H1 (cell line): ENCODE data around the gene PSMB3. TPM values are rescaled to one million over a fixed set of nuclear protein-coding genes. Genes with fewer than 3 reads are reported as not detected.
A peak's percentile ranks its signal among the peaks of the same experiment; 100 is the strongest.

Source experiments
- CTCF ChIA-PET: fragments of 300-600 bp; sonication (Branson Sonifier 250); formaldehyde crosslinking; loops from one replicate; lab custom pipeline; 2021; ENCODE audit not compliant: partially characterized antibody; lab: Charles Lee
- POLR2A ChIA-PET: fragments of 300-600 bp; sonication (Branson Sonifier 250); formaldehyde crosslinking; loops from one replicate; lab custom pipeline; 2021; ENCODE audit warnings: inconsistent platforms; ENCODE audit not compliant: partially characterized antibody; lab: Charles Lee
- DNase-seq, 2 experiments: peaks; one replicate each; pipeline versions ENCODE4 v3.0.0 to v3.0.0-alpha.2; 2010 to 2022; ENCODE audit warnings: low spot score in 2 of 2, low read depth in 1 of 2, mixed read lengths in 1 of 2
- FAIRE-seq: peaks from 2 replicates; lab custom pipeline; 2011; peaks lifted over from hg19 to GRCh38; lab: Jason Lieb, UNC
- H2AFZ ChIP-seq: 2 replicates; pipeline ENCODE4 v1.8.1; 2012; ENCODE audit warnings: low read length, inconsistent platforms
- H2AK5ac ChIP-seq: 2 replicates; pipeline ENCODE4 v1.6.1; 2013; ENCODE audit warnings: low read depth, low read length
- H2BK120ac ChIP-seq: replicated peaks from 2 replicates; pipeline ENCODE3; 2013; ENCODE audit warnings: low read depth, low read length, inconsistent platforms
- H2BK12ac ChIP-seq: 2 replicates; pipeline ENCODE4 v1.6.1; 2013; ENCODE audit warnings: low read depth, low read length
- H2BK15ac ChIP-seq: 2 replicates; pipeline ENCODE4 v1.6.1; 2013; ENCODE audit warnings: low read length
- H2BK20ac ChIP-seq: 2 replicates; pipeline ENCODE4 v1.6.1; 2013; ENCODE audit warnings: low read length
- H2BK5ac ChIP-seq: 2 replicates; pipeline ENCODE4 v1.6.1; 2013; ENCODE audit warnings: low read depth, low read length
- H3K14ac ChIP-seq: 2 replicates; pipeline ENCODE4 v1.6.1; 2013; ENCODE audit warnings: inconsistent platforms; ENCODE audit not compliant: insufficient read length
- H3K18ac ChIP-seq: 2 replicates; pipeline ENCODE4 v1.6.1; 2013; ENCODE audit warnings: low read length; ENCODE audit errors: extremely low read depth
- H3K23ac ChIP-seq: 2 replicates; pipeline ENCODE4 v1.6.1; 2013; ENCODE audit warnings: inconsistent platforms; ENCODE audit not compliant: insufficient read length
- H3K23me2 ChIP-seq: 2 replicates; pipeline ENCODE4 v1.6.1; 2013; ENCODE audit warnings: low read depth, low read length
- H3K27ac ChIP-seq: 2 replicates; pipeline ENCODE4 v1.6.1; 2011; ENCODE audit warnings: low read depth, low read length, inconsistent platforms
- H3K27me3 ChIP-seq, 4 experiments: replicated peaks in 1 of 4; 1 replicate in 1 of 4; 2 replicates in 3 of 4; pipeline versions ENCODE4 v1.6.1 to v1.8.1; 2011 to 2013; ENCODE audit warnings: low read length in 3 of 4, mild to moderate bottlenecking in 3 of 4, inconsistent platforms in 2 of 4, mixed read lengths in 2 of 4, moderate library complexity in 1 of 4; ENCODE audit not compliant: control insufficient read depth in 3 of 4, insufficient read depth in 3 of 4; ENCODE audit errors: extremely low read depth in 1 of 4
- H3K36me3 ChIP-seq, 4 experiments: 2 replicates each; pipeline versions ENCODE4 v1.6.1 to v1.8.1; 2011 to 2013; ENCODE audit warnings: mild to moderate bottlenecking in 4 of 4, low read length in 3 of 4, moderate library complexity in 2 of 4, control low read depth in 1 of 4, inconsistent platforms in 1 of 4; ENCODE audit not compliant: insufficient read depth in 4 of 4, control insufficient read depth in 2 of 4
- H3K4ac ChIP-seq: replicated peaks from 2 replicates; pipeline ENCODE3; 2013; ENCODE audit warnings: low read length, low read depth, mixed read lengths, inconsistent platforms; ENCODE audit not compliant: insufficient read length
- H3K4me1 ChIP-seq, 4 experiments: replicated peaks in 1 of 4; 1 replicate in 1 of 4; 2 replicates in 3 of 4; pipeline versions ENCODE4 v1.6.1 to v1.8.1; 2011 to 2013; ENCODE audit warnings: low read length in 3 of 4, inconsistent platforms in 2 of 4, mixed read lengths in 1 of 4; ENCODE audit not compliant: insufficient read depth in 4 of 4, control insufficient read depth in 3 of 4
- H3K4me2 ChIP-seq, 2 experiments: 2 replicates each; pipeline versions ENCODE4 v1.6.1 to v1.8.1; 2011 to 2013; ENCODE audit warnings: low read depth in 2 of 2, low read length in 2 of 2, control low read depth in 1 of 2, inconsistent platforms in 1 of 2, mild to moderate bottlenecking in 1 of 2; ENCODE audit not compliant: insufficient read depth in 1 of 2
- H3K4me3 ChIP-seq, 4 experiments: fragments of 200-600, 300-600 bp in 1 of 4; sonication (generic), shearing (Covaris generic), sonication (Bioruptor Twin) in 1 of 4; 2 replicates each; pipeline versions ENCODE4 v1.5.1 to v1.8.1; 2011 to 2016; ENCODE audit warnings: low read length in 4 of 4, low read depth in 3 of 4, control low read depth in 2 of 4, inconsistent platforms in 2 of 4, mild to moderate bottlenecking in 2 of 4, mixed read lengths in 1 of 4, moderate library complexity in 1 of 4; ENCODE audit not compliant: insufficient read depth in 2 of 4; ENCODE audit errors: extremely low read depth in 1 of 4
- H3K56ac ChIP-seq: replicated peaks from 2 replicates; pipeline ENCODE3; 2013; ENCODE audit warnings: low read depth, mild to moderate bottlenecking, mixed read lengths, low read length, inconsistent platforms; ENCODE audit not compliant: insufficient read length
- H3K79me1 ChIP-seq: 2 replicates; pipeline ENCODE4 v1.6.1; 2013; ENCODE audit warnings: low read depth, low read length, control low read depth
- H3K79me2 ChIP-seq, 2 experiments: 2 replicates each; pipeline versions ENCODE4 v1.6.1 to v1.8.1; 2012 to 2013; ENCODE audit warnings: low read length in 2 of 2, mild to moderate bottlenecking in 2 of 2, inconsistent platforms in 1 of 2; ENCODE audit not compliant: insufficient read depth in 2 of 2, control insufficient read depth in 1 of 2
- H3K9ac ChIP-seq, 4 experiments: replicated peaks in 1 of 4; 1 replicate in 1 of 4; 2 replicates in 3 of 4; pipeline versions ENCODE4 v1.6.1 to v1.8.1; 2011 to 2013; ENCODE audit warnings: low read depth in 3 of 4, low read length in 3 of 4, control low read depth in 2 of 4, mild to moderate bottlenecking in 2 of 4, moderate library complexity in 2 of 4, inconsistent platforms in 1 of 4; ENCODE audit errors: extremely low read depth in 1 of 4
- H3K9me3 ChIP-seq, 2 experiments: 2 replicates each; pipeline versions ENCODE4 v1.6.1 to v1.8.1; 2012 to 2013; ENCODE audit warnings: mild to moderate bottlenecking in 2 of 2, moderate library complexity in 2 of 2, control low read depth in 1 of 2, inconsistent platforms in 1 of 2, low read depth in 1 of 2, low read length in 1 of 2, mixed read lengths in 1 of 2; ENCODE audit not compliant: insufficient read depth in 2 of 2
- H4K20me1 ChIP-seq, 2 experiments: replicated peaks in 1 of 2; 2 replicates each; pipeline versions ENCODE3 to v1.8.1; 2011 to 2013; ENCODE audit warnings: inconsistent platforms in 2 of 2, low read length in 2 of 2, mild to moderate bottlenecking in 1 of 2; ENCODE audit not compliant: insufficient read depth in 2 of 2, control insufficient read depth in 1 of 2
- H4K5ac ChIP-seq: 2 replicates; pipeline ENCODE4 v1.6.1; 2013; ENCODE audit warnings: low read length, low read depth, mixed read lengths, inconsistent platforms; ENCODE audit not compliant: insufficient read length
- H4K8ac ChIP-seq: 2 replicates; pipeline ENCODE4 v1.8.0; 2013; ENCODE audit warnings: mild to moderate bottlenecking, moderate library complexity, low read length, inconsistent platforms; ENCODE audit not compliant: insufficient read depth; ENCODE audit errors: extremely low read depth
- H4K91ac ChIP-seq: replicated peaks from 2 replicates; pipeline ENCODE3; 2013; ENCODE audit warnings: low read length, mixed read lengths, inconsistent platforms; ENCODE audit not compliant: insufficient read length
- ATF2 ChIP-seq: IDR thresholded peaks from 2 replicates; pipeline ENCODE4 v1.6.1; 2012; ENCODE audit warnings: low read length, inconsistent platforms
- CBX5 ChIP-seq: fragments of 300-800, 300-1000 bp; sonication (generic); IDR thresholded peaks from 2 replicates; pipeline ENCODE4 v1.7.1; 2016; ENCODE audit warnings: antibody characterized with exemption, low read length, low read depth
- E2F6 ChIP-seq: IDR thresholded peaks from 2 replicates; pipeline ENCODE4 v1.6.1; 2012; ENCODE audit warnings: inconsistent platforms
- EGR1 ChIP-seq: IDR thresholded peaks from 2 replicates; pipeline ENCODE4 v1.6.1; 2011; ENCODE audit warnings: low read depth, low read length, borderline replicate concordance
- JUND ChIP-seq: IDR thresholded peaks from 2 replicates; pipeline ENCODE4 v1.6.1; 2011; ENCODE audit warnings: mild to moderate bottlenecking, improper control_type of control experiment, low read length
- KDM4A ChIP-seq: IDR thresholded peaks from one replicate; pipeline ENCODE4 v1.7.1; 2012; ENCODE audit warnings: low read depth, mild to moderate bottlenecking, moderate library complexity, low read length, inconsistent platforms; ENCODE audit not compliant: severe bottlenecking
- NRF1 ChIP-seq: IDR thresholded peaks from 2 replicates; pipeline ENCODE4 v1.6.1; 2011; ENCODE audit warnings: mild to moderate bottlenecking, low read depth, low read length, improper control_type of control experiment
- SIRT6 ChIP-seq: IDR thresholded peaks from one replicate; pipeline ENCODE4 v1.7.1; 2012; ENCODE audit warnings: low read length, inconsistent platforms
- USF2 ChIP-seq: IDR thresholded peaks from 2 replicates; pipeline ENCODE4 v1.6.1; 2011; ENCODE audit warnings: low read length, improper control_type of control experiment
- YY1 ChIP-seq: IDR thresholded peaks from 2 replicates; pipeline ENCODE4 v1.6.1; 2011; ENCODE audit warnings: low read depth, mild to moderate bottlenecking, low read length
- WGBS, 2 experiments: shearing (Covaris generic) in 1 of 2; methylation state at CpG; one replicate each; pipeline versions ENCODE4 v1.1.6 to v1.1.7; 2013 to 2015; ENCODE audit warnings: low lambda C conversion rate in 2 of 2, mixed read lengths in 2 of 2, inconsistent platforms in 1 of 2, low coverage in 1 of 2, missing lambda C conversion rate in 1 of 2; ENCODE audit not compliant: insufficient replicate concordance in 2 of 2, insufficient coverage in 1 of 2, insufficient read length in 1 of 2; ENCODE audit errors: extremely low coverage in 1 of 2, missing lambda C conversion rate in 1 of 2; 5-methylcytosine and 5-hydroxymethylcytosine counted together
- polyA plus RNA-seq, 7 experiments: library from polyadenylated mRNA; depleted of rRNA in 3 of 7; stranded (reverse) in 5 of 7; unstranded in 2 of 7; fragments of >200 nt in 5 of 7; fragments of 200-250 nt in 2 of 7; gene quantifications; 1 replicate in 5 of 7; 2 replicates in 1 of 7; 4 replicates in 1 of 7; pipeline versions ENCODE4 v1.2.1 to v1.2.3, GENCODE V29; 2011 to 2013; ENCODE audit warnings: missing spikeins in 2 of 7, mixed read lengths in 2 of 7
- total RNA-seq: library from RNA; stranded (reverse); fragmentation: NEBNext Ultra II Directional; extraction: Animal tissue kit (Norgen Biotek cat#: 25700); gene quantifications from 2 replicates; pipeline ENCODE4 v1.2.1, GENCODE V29; 2021

PSMB3 gene
- total and polyA plus RNA-seq, 2 of the 8 experiments (the other 6 are each of a cell fraction or from before 2014, with no cell fraction given) = 291 to 914 TPM

- H4K5ac ChIP-seq = no peak overlapping the region
- no peaks in the 10 kb centered on the region for H3K27me3 ChIP-seq
- H3K18ac ChIP-seq = no peak overlapping the region
- H3K27ac ChIP-seq = no peak overlapping the region
- FAIRE-seq (no peak), DNase-seq (no peak)
- no peak overlapping the region for H2AFZ ChIP-seq
- H2AK5ac ChIP-seq = no peak overlapping the region
- H3K9ac ChIP-seq = no peak overlapping the region
- H4K20me1 ChIP-seq = peaks cover 0 to 12% of the 10 kb centered on the region in 2 experiments
- no peaks in the 10 kb centered on the region for H3K9me3 ChIP-seq
- peak overlapping the region in 2 of 4 experiments; percentile 3; a peak in 3 of 8 replicates for H3K4me3 ChIP-seq
- POLR2A ChIA-PET = interaction anchor here (1.0 to 1.9 kb wide), 6 partner anchors 8 to 48 kb away, joined by 3 to 6 read pairs (median 4); partner anchors contain the start of gene PIP4K2B
- H2BK120ac ChIP-seq = no peak overlapping the region
- H2BK20ac ChIP-seq = no peak overlapping the region
- H2BK5ac ChIP-seq = no peak overlapping the region
- peaks cover 0 to 20% of the 10 kb centered on the region in 2 experiments; a peak in 2 of 4 replicates for H3K79me2 ChIP-seq
- TF ChIP-seq KDM4A (no peak), CBX5 (no peak), NRF1 (no peak), ATF2 (no peak), YY1 (no peak), JUND (no peak), SIRT6 (no peak), E2F6 (no peak), EGR1 (no peak), USF2 (no peak)
- H3K79me1 ChIP-seq = peaks cover 4% of the 10 kb centered on the region; the same call in 1 of the 2 replicates
- H3K14ac ChIP-seq = no peak overlapping the region
- peaks cover 0 to 5% (median under 1%) of the 10 kb centered on the region in 4 experiments; a peak in 3 of 7 replicates for H3K4me1 ChIP-seq
- H2BK12ac ChIP-seq = 0 out of 2 replicates have a peak overlapping the region, but pooled peaks have one; percentile 23
- no peak overlapping the region for H4K91ac ChIP-seq
- no peaks in the 10 kb centered on the region for H3K23me2 ChIP-seq
- H2BK15ac ChIP-seq = no peak overlapping the region
- CTCF ChIA-PET = interaction anchor here (0.7 to 2.7 kb wide), 6 partner anchors 8 to 133 kb away, joined by 3 to 8 read pairs (median 4); no protein-coding TSS in a partner anchor
- H3K36me3 ChIP-seq = peaks cover 6 to 27% (median 20%) of the 10 kb centered on the region in 4 experiments; a peak in 7 of 8 replicates
- H3K23ac ChIP-seq = no peak overlapping the region
- 60% methylated on average over 1 of the region's 1 CpG; no CpG with 5 or more reads in 1 of the 2 experiments for WGBS, 2 experiments
- H4K8ac ChIP-seq = no peak overlapping the region
- peak overlapping the region in 1 of 2 experiments; percentile 30; a peak in 2 of 4 replicates for H3K4me2 ChIP-seq
- H3K56ac ChIP-seq = no peak overlapping the region
- H3K4ac ChIP-seq = no peak overlapping the region
Observed at GRCh38 chr17:38789185-38789584, 36.6 kb downstream of the PSMB3 start.
